OCI-LY3 (cell line): ENCODE data around the gene ADORA1.

ENCODE experiments used
- H2AFZ ChIP-seq: fragments of 200-600, 300-600 bp; shearing (Covaris generic); 2 replicates; pipeline ENCODE4 v1.6.0; 2014; ENCODE audit warnings: antibody characterized with exemption, low read depth, low read length
- H3K27ac ChIP-seq: fragments of 200-600, 300-600 bp; sonication (generic); 2 replicates; pipeline ENCODE4 v1.5.1; 2014; ENCODE audit warnings: mild to moderate bottlenecking, low read length, moderate library complexity, mixed read lengths
- H3K27me3 ChIP-seq: fragments of 200-600, 300-600 bp; sonication (generic); 2 replicates; pipeline ENCODE4 v1.6.1; 2014; ENCODE audit warnings: low read depth, low read length, mixed read lengths
- H3K36me3 ChIP-seq: fragments of 200-600, 300-600 bp; sonication (generic); replicated peaks from 2 replicates; pipeline ENCODE3; 2014; ENCODE audit warnings: low read depth, low read length, mixed read lengths
- H3K4me1 ChIP-seq: fragments of 300-600, 200-600 bp; sonication (generic); 2 replicates; pipeline ENCODE4 v1.6.1; 2014; ENCODE audit warnings: low read length, mixed read lengths
- H3K4me2 ChIP-seq: fragments of 200-600, 300-600 bp; sonication (generic); 2 replicates; pipeline ENCODE4 v1.6.1; 2014; ENCODE audit warnings: low read length, mixed read lengths
- H3K4me3 ChIP-seq: fragments of 300-600, 200-600 bp; sonication (generic); 2 replicates; pipeline ENCODE4 v1.5.1; 2014; ENCODE audit warnings: antibody characterized with exemption, mild to moderate bottlenecking, low read length, moderate library complexity
- H3K79me2 ChIP-seq: fragments of 300-600, 200-600 bp; shearing (Covaris generic); 2 replicates; pipeline ENCODE4 v1.6.1; 2014; ENCODE audit warnings: mild to moderate bottlenecking, low read length, mixed read lengths
- H3K9ac ChIP-seq: fragments of 300-600, 200-600 bp; shearing (Covaris generic); 2 replicates; pipeline ENCODE4 v1.6.0; 2014; ENCODE audit warnings: mild to moderate bottlenecking, low read length, moderate library complexity
- H3K9me3 ChIP-seq: fragments of 200-600, 300-600 bp; shearing (Covaris generic); 2 replicates; pipeline ENCODE4 v1.6.1; 2014; ENCODE audit warnings: low read length, mixed read lengths; ENCODE audit not compliant: insufficient read depth
- H4K20me1 ChIP-seq: fragments of 200-600, 300-600 bp; sonication (generic); 2 replicates; pipeline ENCODE4 v1.6.1; 2016; ENCODE audit warnings: low read length, mixed read lengths; ENCODE audit not compliant: insufficient read depth
- EZH2phosphoT487 ChIP-seq: fragments of 200-600 bp; shearing (Covaris generic); IDR thresholded peaks from 2 replicates; pipeline ENCODE4 v1.6.1; 2018; ENCODE audit warnings: antibody characterized with exemption, mixed run types, low read depth
- TF ChIP-seq, protein P1 (sequence below): fragments of 200-600, 300-600 bp; sonication (generic); IDR thresholded peaks from 2 replicates; pipeline ENCODE4 v1.5.1; 2014; ENCODE audit warnings: antibody characterized with exemption, low read length, low read depth

ADORA1 gene

DNA sequence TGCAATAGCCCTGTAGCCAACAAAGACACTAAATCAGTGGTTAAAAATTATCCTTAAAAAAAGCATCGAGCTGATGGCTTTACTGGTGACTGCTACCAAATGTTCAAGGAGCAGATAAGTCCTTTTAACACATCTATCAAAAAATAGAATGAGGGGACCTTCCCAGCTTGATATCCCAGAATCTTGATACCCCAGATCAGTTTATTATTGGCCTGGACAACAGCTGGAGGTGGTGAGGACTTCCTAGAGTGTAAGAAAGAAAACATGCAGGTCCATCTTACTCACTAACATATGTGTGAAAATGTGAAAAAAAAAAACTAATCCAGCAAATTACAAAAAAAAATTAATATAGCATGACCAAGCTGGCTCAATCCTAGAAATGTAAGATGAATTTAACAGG lies 80.7 kb downstream of the ADORA1 start:
- H3K4me3 ChIP-seq, result no peak overlapping the region
- H2AFZ ChIP-seq, result no peak overlapping the region
- H4K20me1 ChIP-seq, result no peaks in the 10 kb centered on the region
- H3K9ac ChIP-seq, result no peak overlapping the region
- H3K79me2 ChIP-seq, result no peaks in the 10 kb centered on the region
- H3K36me3 ChIP-seq, result no peaks in the 10 kb centered on the region
- no peaks in the 10 kb centered on the region for H3K9me3 ChIP-seq
- H3K27me3 ChIP-seq, result peaks cover 44% of the 10 kb centered on the region
- no peak overlapping the region for H3K27ac ChIP-seq
- H3K4me2 ChIP-seq, result no peak overlapping the region
- H3K4me1 ChIP-seq, result no peaks in the 10 kb centered on the region
- TF ChIP-seq, protein P1, sequence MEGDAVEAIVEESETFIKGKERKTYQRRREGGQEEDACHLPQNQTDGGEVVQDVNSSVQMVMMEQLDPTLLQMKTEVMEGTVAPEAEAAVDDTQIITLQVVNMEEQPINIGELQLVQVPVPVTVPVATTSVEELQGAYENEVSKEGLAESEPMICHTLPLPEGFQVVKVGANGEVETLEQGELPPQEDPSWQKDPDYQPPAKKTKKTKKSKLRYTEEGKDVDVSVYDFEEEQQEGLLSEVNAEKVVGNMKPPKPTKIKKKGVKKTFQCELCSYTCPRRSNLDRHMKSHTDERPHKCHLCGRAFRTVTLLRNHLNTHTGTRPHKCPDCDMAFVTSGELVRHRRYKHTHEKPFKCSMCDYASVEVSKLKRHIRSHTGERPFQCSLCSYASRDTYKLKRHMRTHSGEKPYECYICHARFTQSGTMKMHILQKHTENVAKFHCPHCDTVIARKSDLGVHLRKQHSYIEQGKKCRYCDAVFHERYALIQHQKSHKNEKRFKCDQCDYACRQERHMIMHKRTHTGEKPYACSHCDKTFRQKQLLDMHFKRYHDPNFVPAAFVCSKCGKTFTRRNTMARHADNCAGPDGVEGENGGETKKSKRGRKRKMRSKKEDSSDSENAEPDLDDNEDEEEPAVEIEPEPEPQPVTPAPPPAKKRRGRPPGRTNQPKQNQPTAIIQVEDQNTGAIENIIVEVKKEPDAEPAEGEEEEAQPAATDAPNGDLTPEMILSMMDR, result no peak
- TF ChIP-seq EZH2phosphoT487, result no peak

DNA sequence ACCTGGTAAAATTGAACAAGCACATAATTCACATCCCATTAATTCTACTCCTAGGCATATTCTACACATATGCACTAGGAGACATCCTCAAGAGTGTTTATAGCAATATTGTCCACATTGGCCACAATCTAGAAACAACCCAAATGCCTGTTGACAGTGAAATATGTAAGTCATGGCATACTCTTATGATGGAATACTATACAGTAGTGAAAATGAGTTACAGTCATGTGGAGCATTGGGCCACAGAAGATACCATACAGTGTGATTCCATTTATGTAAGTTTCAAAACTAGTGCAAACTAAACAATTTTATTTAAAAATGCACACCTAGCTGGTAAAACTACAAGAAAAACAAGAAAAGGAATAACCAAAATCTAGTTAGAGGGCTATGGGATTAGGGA lies 82.8 kb downstream of the ADORA1 start:
- no peak overlapping the region for H3K4me3 ChIP-seq
- H3K27ac ChIP-seq, result no peak overlapping the region
- TF ChIP-seq EZH2phosphoT487, result no peak
- TF ChIP-seq, protein P1, result no peak
- H3K9ac ChIP-seq, result no peak overlapping the region
- H3K9me3 ChIP-seq, result no peaks in the 10 kb centered on the region
- H3K36me3 ChIP-seq, result no peaks in the 10 kb centered on the region
- no peak overlapping the region for H3K4me2 ChIP-seq
- H2AFZ ChIP-seq, result no peak overlapping the region
- H3K27me3 ChIP-seq, result peaks cover 33% of the 10 kb centered on the region
- no peaks in the 10 kb centered on the region for H4K20me1 ChIP-seq
- H3K4me1 ChIP-seq, result no peaks in the 10 kb centered on the region
- H3K79me2 ChIP-seq, result no peaks in the 10 kb centered on the region

DNA sequence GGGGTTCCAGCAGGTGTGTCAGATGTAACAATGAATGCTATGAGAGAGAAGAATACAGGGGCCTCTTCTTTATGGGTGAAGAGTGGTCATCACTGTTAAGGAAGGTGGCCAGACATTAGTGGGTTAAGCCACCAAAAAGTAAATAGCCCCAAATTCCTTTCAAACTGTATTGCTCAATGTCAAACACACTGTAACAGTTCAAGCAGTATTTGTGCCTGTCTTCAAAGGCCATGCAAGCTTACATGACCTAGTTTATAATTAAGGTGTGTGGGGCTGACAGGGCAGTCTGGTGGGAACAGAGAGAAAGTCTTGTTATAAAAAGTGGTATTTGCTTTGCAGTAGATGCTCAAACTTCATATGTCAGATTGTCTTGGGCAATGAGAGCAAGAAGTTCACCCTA lies 83.5 kb downstream of the ADORA1 start:
- Histone ChIP-seq H3K27me3 (peaks cover 33% of the 10 kb centered on the region), H3K4me2 (no peak overlapping the region), H3K36me3 (no peaks in the 10 kb centered on the region), H3K9me3 (no peaks in the 10 kb centered on the region), H3K27ac (no peak overlapping the region), H4K20me1 (no peaks in the 10 kb centered on the region), H3K4me1 (no peaks in the 10 kb centered on the region), H3K4me3 (no peak overlapping the region), H3K9ac (no peak overlapping the region), H3K79me2 (no peaks in the 10 kb centered on the region), H2AFZ (no peak overlapping the region)
- no peak for TF ChIP-seq EZH2phosphoT487
- TF ChIP-seq, protein P1, result no peak

DNA sequence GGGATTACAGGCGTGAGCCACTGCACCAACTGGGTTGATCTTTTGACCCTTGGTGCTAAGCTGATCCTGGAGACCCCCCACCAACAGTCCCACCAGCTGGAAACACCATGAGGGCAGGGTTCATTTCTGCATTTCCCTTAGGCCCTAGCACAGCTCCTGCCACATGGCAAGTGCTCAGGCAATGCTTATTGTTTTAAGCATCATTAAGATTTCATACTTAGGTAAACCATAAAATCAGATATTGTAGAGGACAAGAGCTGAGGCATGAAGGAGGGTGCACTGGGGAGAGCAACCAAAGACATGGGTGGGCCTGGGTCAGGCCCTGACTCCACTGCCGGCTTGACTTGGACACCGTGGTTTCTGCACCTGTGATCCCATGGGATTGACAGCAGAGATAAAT lies 84.3 kb downstream of the ADORA1 start:
- no peak overlapping the region for H3K4me2 ChIP-seq
- TF ChIP-seq, protein P1, result no peak
- TF ChIP-seq EZH2phosphoT487, result no peak
- 0 out of 2 replicates have a peak, but pooled peaks cover under 1% of the 10 kb centered on the region for H4K20me1 ChIP-seq
- H2AFZ ChIP-seq, result no peak overlapping the region
- H3K79me2 ChIP-seq, result no peaks in the 10 kb centered on the region
- H3K9ac ChIP-seq, result no peak overlapping the region
- no peaks in the 10 kb centered on the region for H3K4me1 ChIP-seq
- H3K4me3 ChIP-seq, result no peak overlapping the region
- no peak overlapping the region for H3K27ac ChIP-seq
- H3K27me3 ChIP-seq, result peaks cover 34% of the 10 kb centered on the region
- H3K36me3 ChIP-seq, result no peaks in the 10 kb centered on the region
- H3K9me3 ChIP-seq, result no peaks in the 10 kb centered on the region
